Measurements from ENCODE around the gene COL4A1. TPM values are rescaled to one million over a fixed set of nuclear protein-coding genes. Genes with fewer than 3 reads are reported as not detected.

The COL4A1 gene
- total and polyA plus RNA-seq, 2 of the 13 experiments (the other 11 are each of a cell fraction or from before 2014, with no cell fraction given): not detected

DNA sequence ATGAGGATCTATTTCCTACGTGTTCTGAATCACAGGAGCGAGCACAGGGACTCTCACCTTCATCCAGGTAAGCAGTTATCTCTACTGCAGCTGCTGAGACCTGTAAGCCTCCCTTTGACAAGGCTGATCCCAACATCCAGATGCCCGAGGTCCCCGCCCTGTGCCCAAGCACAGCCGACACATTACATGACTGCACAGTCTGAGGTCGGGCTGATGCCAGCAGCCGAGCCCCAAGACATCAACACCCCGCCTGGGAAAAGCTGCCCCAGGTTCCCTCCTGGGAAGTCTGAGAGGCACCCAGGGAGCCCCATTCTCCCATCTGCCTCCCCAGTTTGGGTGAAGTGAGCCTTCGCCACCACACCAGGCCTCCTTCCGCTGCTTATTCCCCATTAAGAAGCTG is 95.9 kb downstream of the COL4A1 start (continued):
- TF ChIP-seq ZNF687 (CRISPR knock-in tag; IDR thresholded peaks at IDR 0.05) (no peak), LCORL (IDR thresholded peaks at IDR 0.05) (no peak), LCORL (CRISPR knock-in tag; IDR thresholded peaks at IDR 0.05) (no peak), AGO2 (optimal IDR thresholded peaks at IDR 0.05; ENCODE audit: low read depth, low read length) (no peak), MTA1 (CRISPR knock-in tag; IDR thresholded peaks at IDR 0.05; ENCODE audit: borderline replicate concordance) (no peak), ZNF75D (CRISPR knock-in tag; IDR thresholded peaks at IDR 0.05; ENCODE audit: borderline replicate concordance) (no peak)
- TF ChIP-seq, protein P1, sequence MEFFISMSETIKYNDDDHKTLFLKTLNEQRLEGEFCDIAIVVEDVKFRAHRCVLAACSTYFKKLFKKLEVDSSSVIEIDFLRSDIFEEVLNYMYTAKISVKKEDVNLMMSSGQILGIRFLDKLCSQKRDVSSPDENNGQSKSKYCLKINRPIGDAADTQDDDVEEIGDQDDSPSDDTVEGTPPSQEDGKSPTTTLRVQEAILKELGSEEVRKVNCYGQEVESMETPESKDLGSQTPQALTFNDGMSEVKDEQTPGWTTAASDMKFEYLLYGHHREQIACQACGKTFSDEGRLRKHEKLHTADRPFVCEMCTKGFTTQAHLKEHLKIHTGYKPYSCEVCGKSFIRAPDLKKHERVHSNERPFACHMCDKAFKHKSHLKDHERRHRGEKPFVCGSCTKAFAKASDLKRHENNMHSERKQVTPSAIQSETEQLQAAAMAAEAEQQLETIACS (CRISPR knock-in tag; IDR thresholded peaks at IDR 0.05): no peak
- TF ChIP-seq, protein P2, sequence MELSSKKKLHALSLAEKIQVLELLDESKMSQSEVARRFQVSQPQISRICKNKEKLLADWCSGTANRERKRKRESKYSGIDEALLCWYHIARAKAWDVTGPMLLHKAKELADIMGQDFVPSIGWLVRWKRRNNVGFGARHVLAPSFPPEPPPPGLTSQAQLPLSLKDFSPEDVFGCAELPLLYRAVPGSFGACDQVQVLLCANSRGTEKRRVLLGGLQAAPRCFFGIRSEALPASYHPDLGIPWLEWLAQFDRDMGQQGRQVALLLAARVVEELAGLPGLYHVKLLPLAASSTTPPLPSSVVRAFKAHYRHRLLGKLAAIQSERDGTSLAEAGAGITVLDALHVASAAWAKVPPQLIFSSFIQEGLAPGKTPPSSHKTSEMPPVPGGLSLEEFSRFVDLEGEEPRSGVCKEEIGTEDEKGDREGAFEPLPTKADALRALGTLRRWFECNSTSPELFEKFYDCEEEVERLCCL (CRISPR knock-in tag; IDR thresholded peaks at IDR 0.05; ENCODE audit: borderline replicate concordance): no peak
